ENCODE results near the gene UGT8.
"Not testable (repeated sequence)": the region's sequence is repeated elsewhere in the genome, so short reads cannot be mapped to it uniquely, and the experiment has no call there.

The UGT8 gene

GRCh38 chr4:114607056-114607455 is 8.4 kb downstream of the UGT8 start:
- no peak for DNase-seq

DNA sequence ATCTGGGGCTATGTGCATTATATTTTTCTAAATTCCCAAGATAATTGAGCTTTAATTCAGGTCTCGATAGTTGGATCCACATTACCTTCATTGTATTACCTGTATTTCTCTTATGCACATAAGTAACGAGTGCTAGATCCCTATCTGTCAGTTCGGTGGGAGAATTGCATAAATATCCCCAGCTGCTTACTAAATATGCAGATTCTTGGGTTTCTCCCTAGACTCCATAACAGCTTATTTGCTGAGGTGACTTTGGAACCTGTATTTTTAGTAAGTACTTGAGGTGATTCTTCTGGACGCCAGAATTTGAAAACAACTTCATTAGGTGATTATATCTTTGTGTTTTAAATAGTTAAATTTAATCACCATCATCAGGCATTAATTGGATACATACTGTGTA is 15.0 kb downstream of the UGT8 start:
- no peak for DNase-seq

GRCh38 chr4:114615435-114615834 is 16.8 kb downstream of the UGT8 start:
- DNase-seq: no peak

- not testable (repeated sequence) for DNase-seq
Measured at GRCh38 chr4:114616036-114616435, 17.4 kb downstream of the UGT8 start.

DNA sequence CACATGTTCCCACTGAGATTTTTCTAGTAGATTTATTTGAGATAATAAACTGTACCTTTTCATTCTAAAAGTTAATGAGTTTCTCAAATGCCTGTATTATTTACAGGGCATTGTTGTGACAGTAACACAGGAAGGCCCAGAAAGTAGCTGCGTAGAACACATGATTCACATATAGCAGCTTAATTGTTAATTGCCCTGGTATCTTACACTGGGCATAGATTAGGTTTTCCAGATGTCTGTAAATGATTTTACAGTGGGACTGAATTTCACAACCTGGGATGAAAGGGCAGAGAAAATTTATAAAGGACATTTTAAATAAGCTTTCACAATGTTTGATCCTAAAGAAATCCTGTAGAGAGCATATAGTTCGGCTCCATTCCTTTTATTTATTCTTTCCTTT is 27.6 kb downstream of the UGT8 start:
- DNase-seq: no peak

GRCh38 chr4:114636192-114636935 is 37.8 kb downstream of the UGT8 start:
- no peak for DNase-seq

DNA sequence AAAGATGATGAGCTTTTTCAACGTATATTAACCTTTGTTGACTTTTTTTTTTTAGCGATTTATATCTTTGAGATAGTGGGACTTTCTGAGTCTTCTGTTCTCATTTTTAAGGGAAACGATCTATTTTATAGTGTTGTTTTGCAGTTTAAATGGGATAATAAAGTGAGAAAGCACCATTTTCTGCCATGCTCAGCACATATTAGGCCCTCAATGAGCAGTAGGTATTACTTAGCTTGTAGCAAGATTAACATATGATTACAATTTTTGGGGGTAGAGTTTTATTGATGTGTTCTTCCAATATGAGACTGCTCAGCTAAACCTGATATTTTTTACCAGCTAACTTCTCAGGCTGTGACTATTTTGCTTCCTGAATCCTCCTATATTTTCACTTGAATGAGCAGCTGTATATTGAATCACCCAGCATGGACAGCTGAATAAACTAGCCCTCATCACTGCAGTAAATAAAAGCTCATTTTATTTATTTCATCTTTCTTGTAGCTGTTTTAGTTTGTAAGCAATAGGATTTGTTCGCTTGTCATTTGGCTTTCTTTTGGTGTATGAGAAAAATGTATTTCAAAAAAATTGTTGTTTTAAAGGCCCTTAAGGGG is 43.7 kb downstream of the UGT8 start:
- DNase-seq: no peak

- DNase-seq: no peak
Measured at GRCh38 chr4:114649908-114650307, 51.3 kb downstream of the UGT8 start.

DNA sequence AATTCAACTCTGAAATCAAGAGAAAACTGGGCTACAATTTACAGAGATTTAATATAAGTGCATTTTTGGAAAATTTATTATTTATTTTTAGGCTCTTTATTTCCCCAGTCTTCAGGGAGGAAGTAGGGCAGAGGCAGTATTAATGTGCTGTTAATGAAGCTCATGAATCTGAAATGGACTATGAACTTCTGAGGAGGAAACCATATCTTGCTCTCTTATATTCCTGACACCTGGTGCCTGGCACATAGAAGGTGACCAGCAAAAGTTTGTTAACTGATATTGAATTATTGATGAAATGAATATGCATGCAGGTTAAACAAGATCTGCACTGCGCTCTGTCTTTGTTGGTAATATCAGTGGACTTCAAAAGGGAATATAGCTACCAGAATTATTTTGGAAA is 55.1 kb downstream of the UGT8 start:
- DNase-seq: no peak

- no peak for DNase-seq
Measured at GRCh38 chr4:114654592-114654991, 56.0 kb downstream of the UGT8 start.

DNA sequence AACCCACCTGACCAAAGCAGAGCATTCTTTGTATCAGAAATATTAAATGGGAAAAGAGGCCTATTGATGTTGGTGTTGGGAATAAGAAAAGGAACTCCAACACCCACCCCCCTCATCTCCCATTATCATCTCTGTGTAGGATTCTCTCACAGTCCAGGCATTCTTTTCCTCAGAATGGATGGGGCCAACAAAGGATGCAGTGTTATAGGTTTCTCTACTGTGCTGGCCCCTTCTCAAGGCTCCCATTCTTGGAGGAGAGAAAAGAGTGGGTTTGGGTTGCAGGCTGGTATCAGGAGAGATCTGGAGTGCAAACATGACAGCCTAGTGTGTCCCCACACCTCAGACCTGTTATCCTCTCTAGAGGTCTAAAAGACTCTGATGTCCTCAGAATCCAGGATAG is 59.6 kb downstream of the UGT8 start:
- DNase-seq: no peak

- DNase-seq: no peak
Measured at GRCh38 chr4:114658776-114659175, 60.2 kb downstream of the UGT8 start.

GRCh38 chr4:114659386-114660008 is 60.9 kb downstream of the UGT8 start:
- DNase-seq: peak; percentile 23

DNA sequence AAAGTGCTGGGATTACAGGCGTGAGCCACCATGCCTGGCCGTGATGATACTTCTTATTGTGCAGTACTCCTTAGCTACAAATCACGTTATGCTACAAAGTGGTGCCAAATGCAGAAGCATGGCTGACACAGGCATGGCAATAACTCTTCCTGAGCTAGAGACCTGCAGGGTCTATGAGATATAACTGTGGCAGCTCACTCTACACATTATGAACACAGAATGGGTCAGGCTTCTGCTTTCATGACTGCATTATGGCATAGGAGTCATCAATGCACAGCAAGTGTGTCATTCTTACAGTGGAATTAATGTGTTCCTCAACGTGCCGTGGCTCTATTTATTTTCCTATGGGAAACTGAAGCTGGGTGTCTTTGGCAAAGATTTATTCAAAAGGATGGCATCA is 64.5 kb downstream of the UGT8 start:
- no peak for DNase-seq

- DNase-seq: no peak
Measured at GRCh38 chr4:114668577-114668976, 70.0 kb downstream of the UGT8 start.

DNA sequence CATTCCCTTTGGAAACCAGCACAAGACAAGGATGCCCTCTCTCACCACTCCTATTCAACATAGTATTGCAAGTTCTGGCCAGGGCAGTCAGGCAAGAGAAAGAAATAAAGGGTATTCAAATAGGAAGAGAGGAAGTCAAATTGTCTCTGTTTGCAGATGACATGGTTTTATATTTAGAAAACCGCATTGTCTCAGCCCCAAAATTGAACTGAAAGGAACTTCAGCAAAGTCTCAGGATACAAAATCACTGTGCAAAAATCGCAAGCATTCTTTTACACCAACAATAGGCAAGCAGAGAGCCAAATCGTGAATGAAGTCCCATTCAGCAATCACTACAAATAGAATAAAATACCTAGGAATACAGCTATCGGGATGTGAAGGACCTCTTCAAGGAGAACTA is 72.1 kb downstream of the UGT8 start:
- not testable (repeated sequence) for DNase-seq

DNA sequence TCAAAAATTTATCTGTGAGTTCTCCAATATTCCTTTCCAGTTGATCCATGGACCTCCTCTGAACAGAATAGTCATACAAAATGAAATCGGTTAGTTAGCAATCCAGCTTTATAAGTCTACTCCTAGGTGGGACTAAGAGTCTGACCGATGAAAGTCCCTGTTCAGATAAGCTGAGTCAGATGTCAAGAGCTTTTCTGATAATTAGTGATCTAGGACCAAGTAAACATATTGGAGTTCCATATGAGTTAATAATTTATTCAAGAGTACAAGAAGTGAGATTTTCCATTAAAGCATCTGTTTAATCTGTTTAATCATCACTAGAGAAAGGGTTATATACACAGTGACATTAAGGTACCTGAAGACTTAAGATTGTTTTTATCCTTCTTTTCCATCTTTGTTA is 74.7 kb downstream of the UGT8 start:
- no peak for DNase-seq

DNA sequence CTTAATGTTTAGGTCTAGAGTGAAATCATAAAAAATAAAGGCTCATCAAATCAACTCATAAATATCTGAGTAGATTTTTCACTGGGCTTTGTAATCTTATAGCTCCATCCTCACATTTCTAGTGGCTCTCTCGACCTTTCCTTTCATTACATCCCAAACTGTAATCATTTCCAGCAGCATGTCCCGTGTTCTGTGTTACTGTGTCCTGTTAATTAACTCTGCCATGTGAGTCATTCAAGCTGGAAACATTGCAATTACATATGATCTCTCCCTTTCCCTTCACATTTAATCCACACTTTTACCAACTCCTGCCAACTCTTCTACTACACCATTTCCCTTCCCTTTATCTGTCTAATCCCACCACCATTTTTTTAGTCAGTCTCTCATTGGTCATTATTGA is 75.5 kb downstream of the UGT8 start:
- DNase-seq: no peak

DNA sequence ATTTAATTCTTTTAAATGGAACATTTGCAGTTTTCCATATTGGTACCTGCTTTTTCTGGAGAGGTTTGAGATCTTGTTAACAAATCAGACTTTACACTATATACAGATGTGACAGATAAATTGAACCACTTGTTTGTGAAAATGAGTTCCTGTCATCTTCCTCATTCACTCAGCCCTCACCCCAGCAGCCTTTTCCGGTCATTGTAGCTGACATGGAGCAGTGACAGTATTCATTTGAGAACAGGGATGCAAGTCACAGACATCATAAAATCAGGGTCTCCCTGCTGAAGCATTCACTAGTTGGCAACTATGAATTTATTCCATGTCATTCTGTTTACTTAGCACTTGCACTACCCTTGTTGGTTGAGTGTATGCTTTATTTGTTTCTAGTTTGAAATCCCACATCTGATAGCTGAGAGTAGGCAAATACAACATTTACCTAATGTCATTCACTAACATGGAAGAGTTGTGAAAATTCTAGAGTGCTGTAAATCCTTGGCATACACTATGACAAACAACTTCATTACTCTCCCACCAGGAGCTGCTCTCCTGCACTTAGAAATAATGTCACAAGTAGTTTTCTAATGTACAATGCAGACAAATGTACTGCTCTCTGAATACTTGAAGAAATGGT is 78.9 kb downstream of the UGT8 start:
- DNase-seq: no peak

- DNase-seq: no peak
Measured at GRCh38 chr4:114684462-114684861, 85.9 kb downstream of the UGT8 start.

DNA sequence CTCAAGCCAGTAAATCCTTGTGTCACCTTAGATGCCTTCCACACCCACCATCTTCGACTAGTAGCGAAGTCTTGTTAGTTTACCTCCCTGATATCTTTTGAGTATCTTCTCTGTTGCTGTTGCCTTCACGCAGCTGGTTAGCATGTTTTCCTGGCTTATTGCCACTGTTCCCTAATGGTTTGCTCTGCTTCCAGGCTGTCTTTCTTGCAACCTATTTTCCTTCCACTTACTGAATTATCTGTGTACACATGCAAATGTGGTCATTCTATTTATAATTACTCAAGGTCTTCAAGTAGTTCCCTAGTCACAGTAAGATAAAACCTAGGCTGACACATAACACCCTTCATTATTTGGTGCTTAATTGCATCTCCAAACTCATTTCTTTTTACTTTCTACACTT is 89.5 kb downstream of the UGT8 start:
- DNase-seq: no peak

GRCh38 chr4:114690571-114690970 is 92.0 kb downstream of the UGT8 start:
- no peak for DNase-seq

GRCh38 chr4:114691865-114692264 is 93.3 kb downstream of the UGT8 start:
- DNase-seq: no peak

- DNase-seq: no peak
Measured at GRCh38 chr4:114692958-114693357, 94.4 kb downstream of the UGT8 start.

Data from stimulated activated CD4-positive, alpha-beta T cell treated with anti-CD3 and anti-CD28 coated beads, Interleukin-4, amount 100 ng/mL, for 1 hour (primary cell).